C4-2B (cell line): ENCODE measurements around the gene SH3BP5.

Experiments
- CTCF ChIP-seq: fragments of 450-650 bp; conservative IDR thresholded peaks from 2 replicates; pipeline ENCODE4 v1.5.1; 2017; ENCODE audit warnings: mild to moderate bottlenecking
- ZFX ChIP-seq: fragments of 450-650 bp; IDR thresholded peaks from 2 replicates; pipeline ENCODE4 v1.6.1; 2017

- TF ChIP-seq CTCF = no peak
- no peak for TF ChIP-seq ZFX
These were observed 29.2 kb downstream of the SH3BP5 start for GRCh38 chr3:15303216-15303615.
